Epithelial cell of proximal tubule (primary cell): Measurements from ENCODE around the gene CDHR3. TPM values are rescaled to one million over a fixed set of nuclear protein-coding genes. Genes with fewer than 3 reads are reported as not detected.

Experiments used
- DNase-seq: peaks from one replicate; pipeline ENCODE4 v3.0.0-alpha.2; 2011; ENCODE audit warnings: low read depth
- H3K4me3 ChIP-seq: 2 replicates; pipeline ENCODE4 v1.5.1; 2011; ENCODE audit warnings: low read depth, mild to moderate bottlenecking, low read length
- total RNA-seq: library from RNA; depleted of rRNA; stranded (reverse); fragments of >200 nt; gene quantifications from 2 replicates; pipeline ENCODE4 v1.2.3, GENCODE V29; 2015
- TF ChIP-seq, protein P1 (sequence below): conservative IDR thresholded peaks from 2 replicates; pipeline ENCODE4 v1.5.1; 2012; ENCODE audit warnings: low read depth, mild to moderate bottlenecking, low read length

CDHR3 gene
- total RNA-seq, 1 donor from 2014 or later: 0.17 TPM

DNA sequence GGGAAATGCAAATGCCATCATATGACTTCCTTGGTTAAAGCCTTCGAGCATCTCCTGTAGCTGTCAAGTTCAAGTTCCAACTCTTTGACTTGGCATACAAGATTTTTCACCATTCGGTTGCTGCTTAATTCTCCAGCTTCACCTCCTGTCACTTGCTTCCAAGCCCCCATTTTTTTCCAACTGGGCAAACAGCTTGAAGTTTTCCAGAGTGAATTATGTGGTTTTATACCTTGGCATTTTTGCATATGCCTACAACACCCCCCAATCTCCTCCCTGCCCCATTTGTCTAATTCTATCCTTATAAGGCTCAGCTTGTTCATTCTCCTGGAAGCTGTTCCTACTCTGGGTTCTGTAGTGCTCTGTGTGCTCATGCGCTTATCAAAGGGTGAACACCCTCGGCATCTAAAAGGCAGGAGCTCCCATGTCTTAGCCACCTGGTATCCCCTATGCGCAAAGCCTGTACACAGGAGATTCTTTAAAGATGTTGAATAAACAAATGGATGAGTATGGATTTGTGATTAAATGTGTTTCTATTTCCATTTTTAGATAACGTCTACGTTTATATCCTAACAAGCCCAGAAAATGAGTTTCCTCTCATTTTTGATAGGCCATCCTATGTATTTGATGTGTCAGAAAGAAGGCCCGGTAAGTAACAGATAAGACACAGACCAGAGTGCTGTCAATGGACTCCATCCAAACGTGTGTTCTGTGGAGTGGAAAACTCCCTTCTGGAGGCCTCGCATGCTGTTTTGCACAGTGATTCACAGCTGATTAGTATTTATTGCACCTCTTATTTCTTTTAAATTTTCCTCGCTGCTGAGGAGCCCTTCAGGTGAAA lies 52.5 kb downstream of the CDHR3 start:
- TF ChIP-seq, protein P1, sequence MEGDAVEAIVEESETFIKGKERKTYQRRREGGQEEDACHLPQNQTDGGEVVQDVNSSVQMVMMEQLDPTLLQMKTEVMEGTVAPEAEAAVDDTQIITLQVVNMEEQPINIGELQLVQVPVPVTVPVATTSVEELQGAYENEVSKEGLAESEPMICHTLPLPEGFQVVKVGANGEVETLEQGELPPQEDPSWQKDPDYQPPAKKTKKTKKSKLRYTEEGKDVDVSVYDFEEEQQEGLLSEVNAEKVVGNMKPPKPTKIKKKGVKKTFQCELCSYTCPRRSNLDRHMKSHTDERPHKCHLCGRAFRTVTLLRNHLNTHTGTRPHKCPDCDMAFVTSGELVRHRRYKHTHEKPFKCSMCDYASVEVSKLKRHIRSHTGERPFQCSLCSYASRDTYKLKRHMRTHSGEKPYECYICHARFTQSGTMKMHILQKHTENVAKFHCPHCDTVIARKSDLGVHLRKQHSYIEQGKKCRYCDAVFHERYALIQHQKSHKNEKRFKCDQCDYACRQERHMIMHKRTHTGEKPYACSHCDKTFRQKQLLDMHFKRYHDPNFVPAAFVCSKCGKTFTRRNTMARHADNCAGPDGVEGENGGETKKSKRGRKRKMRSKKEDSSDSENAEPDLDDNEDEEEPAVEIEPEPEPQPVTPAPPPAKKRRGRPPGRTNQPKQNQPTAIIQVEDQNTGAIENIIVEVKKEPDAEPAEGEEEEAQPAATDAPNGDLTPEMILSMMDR: no peak
- H3K4me3 ChIP-seq: no peak overlapping the region
- DNase-seq: no peak

DNA sequence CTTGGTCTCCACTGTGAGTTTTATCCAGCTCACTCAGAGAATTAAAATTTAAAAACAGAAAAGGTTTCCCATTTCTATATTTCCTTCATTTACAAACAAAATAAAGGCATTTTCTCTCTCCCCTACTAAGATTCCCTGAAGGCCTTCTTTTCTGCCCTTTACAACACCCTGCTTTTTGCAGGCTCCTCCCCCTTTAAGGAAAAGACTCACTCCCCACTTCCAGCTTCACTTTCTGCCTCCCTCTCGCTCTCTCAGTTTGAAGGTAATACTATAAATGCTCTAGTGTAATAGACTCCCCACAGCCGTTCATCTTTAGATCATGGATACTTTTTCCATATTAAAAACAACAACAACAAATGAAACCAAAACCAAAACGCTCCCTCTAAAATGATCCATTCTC lies 53.3 kb downstream of the CDHR3 start:
- TF ChIP-seq, protein P1: no peak
- H3K4me3 ChIP-seq: no peak overlapping the region

DNA sequence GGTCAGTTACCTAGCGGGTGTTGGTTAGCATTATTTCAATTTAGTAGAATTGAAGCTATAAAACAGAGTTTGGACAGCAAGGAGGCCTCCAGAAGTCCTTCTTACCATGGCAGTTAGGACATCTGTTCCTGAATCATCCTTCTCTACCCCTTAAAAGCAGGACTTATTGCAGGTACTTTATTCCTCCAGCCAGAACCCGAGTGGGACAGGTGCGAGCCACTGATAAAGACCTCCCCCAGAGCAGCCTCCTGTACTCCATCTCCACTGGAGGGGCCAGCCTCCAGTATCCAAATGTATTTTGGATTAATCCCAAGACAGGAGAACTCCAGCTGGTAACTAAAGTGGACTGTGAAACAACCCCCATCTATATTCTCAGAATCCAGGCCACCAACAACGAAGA lies 54.6 kb downstream of the CDHR3 start:
- no peak for DNase-seq
- no peak overlapping the region for H3K4me3 ChIP-seq
- TF ChIP-seq, protein P1: no peak

More for the DNA sequence above, 53.3 kb downstream of the CDHR3 start:
- no peak for DNase-seq

DNA sequence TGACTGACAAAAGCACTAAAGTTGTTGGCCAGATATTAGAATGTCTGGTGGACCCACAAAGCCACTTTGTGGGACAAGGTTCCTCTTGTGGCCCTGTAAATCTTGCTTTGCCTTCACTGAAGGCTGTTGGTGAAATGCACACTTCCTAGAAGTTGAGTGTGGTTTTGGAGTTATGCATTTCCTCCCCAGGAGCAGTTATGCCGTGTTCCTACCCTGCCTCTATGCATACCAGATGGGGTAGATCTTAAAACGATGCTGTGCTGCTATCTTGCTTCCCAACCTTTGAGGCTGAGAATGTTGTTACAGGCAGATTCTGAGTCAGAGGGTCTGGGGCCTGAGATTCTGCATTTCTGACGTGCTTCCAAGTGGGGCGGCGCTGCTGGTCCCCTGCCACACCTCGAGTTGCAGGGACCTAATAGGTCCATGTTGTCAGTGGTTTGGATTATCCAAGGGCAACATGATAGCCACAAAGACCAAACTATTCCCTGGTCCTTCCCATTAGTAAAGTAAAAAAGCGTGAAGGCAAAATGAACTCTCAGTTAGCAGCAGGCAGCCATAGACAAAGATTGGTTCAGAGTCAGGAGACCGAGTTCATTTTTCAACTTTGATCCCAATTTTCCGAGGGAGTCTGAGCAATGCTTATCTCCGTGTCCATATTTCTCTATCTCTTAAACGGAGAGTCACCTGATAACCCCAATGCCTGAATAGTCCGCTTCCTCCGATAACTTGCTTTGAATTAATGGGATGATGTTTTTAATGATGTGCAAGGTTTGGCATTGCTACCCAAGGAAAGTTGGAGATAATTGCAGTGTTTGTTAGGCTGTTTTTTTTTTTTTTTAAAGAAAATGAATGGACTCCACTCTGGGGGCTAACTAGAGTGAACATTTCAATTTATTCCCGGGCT lies 55.8 kb downstream of the CDHR3 start:
- H3K4me3 ChIP-seq: no peak overlapping the region
- DNase-seq: no peak
- TF ChIP-seq, protein P1: no peak

DNA sequence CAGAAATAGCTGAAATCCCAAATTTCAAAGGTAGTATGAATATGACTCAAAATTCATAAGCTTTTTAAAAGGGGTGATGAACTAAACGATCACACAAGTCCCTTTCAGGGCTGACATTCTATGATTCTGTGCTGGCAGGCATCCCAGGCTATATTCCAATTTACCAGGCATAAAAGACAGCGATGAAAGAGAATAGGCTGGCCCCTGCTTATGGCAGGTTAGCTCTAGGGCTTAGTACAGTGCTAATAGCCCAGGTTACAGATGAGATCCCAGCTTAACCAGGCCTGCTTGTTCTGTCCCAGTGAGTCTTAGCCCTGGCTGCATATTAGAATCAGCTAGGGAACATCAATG lies 56.4 kb downstream of the CDHR3 start:
- H3K4me3 ChIP-seq: no peak overlapping the region
- DNase-seq: no peak
- TF ChIP-seq, protein P1: no peak

DNA sequence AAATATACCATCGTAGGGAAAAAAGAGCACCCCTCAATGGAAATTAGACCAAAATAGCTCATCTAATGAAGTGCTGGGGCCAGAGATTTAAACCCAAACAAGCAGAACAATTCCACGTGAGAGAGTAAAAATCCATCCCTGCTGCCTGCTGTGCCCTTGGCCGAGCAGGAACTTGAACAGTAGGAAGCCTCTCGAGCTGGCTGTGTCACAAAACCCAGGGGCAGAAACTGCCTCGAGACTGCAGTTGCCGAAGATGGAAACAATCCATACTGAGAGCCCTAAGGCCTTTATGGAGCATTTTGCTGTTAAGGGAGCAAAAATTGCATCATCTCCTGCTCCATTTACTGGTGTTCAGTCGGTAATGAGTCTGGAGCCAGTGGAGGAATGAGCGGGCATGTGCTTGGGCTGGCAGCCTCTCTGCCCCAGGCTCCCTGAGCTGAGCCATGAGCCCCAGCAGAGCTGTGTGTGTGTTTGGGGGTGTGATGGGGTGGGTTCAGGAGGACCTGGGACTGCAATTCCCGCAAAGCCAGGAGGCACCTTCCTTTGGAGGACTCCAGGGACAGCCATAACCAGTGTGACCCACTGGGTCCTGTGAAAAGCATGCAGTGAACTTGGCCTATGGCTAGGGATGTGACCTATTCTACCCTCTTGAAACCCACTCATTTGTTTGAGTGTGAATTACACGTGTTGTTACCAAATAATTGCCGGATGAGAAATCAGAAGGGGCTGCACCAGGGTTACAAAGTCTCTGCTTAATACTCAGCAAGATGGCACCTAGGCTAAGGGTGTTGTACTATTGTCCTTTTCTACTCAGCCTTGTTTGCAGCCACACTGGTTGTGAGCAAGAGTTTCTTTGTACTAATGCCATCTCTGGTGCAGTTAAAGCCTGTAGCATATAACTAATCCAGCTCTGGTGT lies 58.3 kb downstream of the CDHR3 start:
- no peak for DNase-seq
- TF ChIP-seq, protein P1: no peak
- no peak overlapping the region for H3K4me3 ChIP-seq
